GM12874 (cell line): ENCODE data around the gene ZFP57.

Experiments used
- CTCF ChIP-seq: IDR thresholded peaks from 2 replicates; pipeline ENCODE4 v1.5.1; 2011; ENCODE audit warnings: low read depth, mild to moderate bottlenecking, control low read depth, low read length, moderate library complexity; ENCODE audit not compliant: insufficient read depth

The ZFP57 gene

GRCh38 chr6:29661071-29661470 is 19.9 kb downstream of the ZFP57 start:
- no peak for TF ChIP-seq CTCF

- no peak for TF ChIP-seq CTCF
Observed at GRCh38 chr6:29656798-29657197, 24.2 kb downstream of the ZFP57 start, which contains the start of gene MOG. Gene MOG, plus strand, starts transcription at chr6:29657092. Its CDS starts 118 bp downstream, at chr6:29657210.

- no peak for TF ChIP-seq CTCF
Observed at GRCh38 chr6:29656157-29656556, 24.8 kb downstream of the ZFP57 start.

- no peak for TF ChIP-seq CTCF
Observed at GRCh38 chr6:29655658-29656057, 25.3 kb downstream of the ZFP57 start.

- peak; percentile 49 for TF ChIP-seq CTCF
Observed at GRCh38 chr6:29653452-29654038, 27.4 kb downstream of the ZFP57 start.

- no peak for TF ChIP-seq CTCF
Observed at GRCh38 chr6:29652198-29652584, 28.8 kb downstream of the ZFP57 start.

GRCh38 chr6:29651413-29652197 is 29.3 kb downstream of the ZFP57 start:
- TF ChIP-seq CTCF, result peak; percentile 38
